ENCODE measurements around the gene MATN1. TPM values are rescaled to one million over a fixed set of nuclear protein-coding genes. Genes with fewer than 3 reads are reported as not detected.

MATN1 gene
- total RNA-seq, 1 donor from 2014 or later: 0.54 TPM

DNA sequence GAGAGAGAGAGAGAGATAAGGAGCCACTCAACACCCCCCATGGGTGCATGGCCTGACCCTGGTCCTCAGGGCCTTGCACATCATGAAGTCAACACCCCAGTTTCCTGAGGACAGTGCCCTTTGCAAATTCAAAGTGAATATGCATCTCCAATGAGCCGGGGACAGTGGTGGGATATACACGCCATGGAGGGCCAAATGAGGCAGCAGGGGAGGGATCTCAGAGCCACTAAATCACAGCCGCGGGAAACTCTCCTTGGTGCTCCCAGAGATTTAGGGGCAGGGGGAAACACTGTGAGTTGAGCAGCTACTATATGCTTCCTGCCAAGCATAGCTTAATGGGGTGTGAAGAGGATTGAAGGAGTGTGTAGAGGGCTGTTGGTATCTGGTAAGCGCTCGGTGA lies 35.5 kb downstream of the MATN1 start:
- TF ChIP-seq CTCF (conservative IDR thresholded peaks at IDR 0.05): no peak
- Mint-ChIP-seq H3K4me3 (no peak overlapping the region), H3K9me3 (no peaks in the 10 kb centered on the region), H3K27ac (ENCODE audit: unreplicated experiment) (no peak overlapping the region), H3K27me3 (ENCODE audit: low read depth) (peaks cover 52% of the 10 kb centered on the region), H3K36me3 (ENCODE audit: low read depth) (no peaks in the 10 kb centered on the region), H3K4me1 (peaks cover 18% of the 10 kb centered on the region)
- no peak for DNase-seq (ENCODE audit: low read depth, low spot score)

DNA sequence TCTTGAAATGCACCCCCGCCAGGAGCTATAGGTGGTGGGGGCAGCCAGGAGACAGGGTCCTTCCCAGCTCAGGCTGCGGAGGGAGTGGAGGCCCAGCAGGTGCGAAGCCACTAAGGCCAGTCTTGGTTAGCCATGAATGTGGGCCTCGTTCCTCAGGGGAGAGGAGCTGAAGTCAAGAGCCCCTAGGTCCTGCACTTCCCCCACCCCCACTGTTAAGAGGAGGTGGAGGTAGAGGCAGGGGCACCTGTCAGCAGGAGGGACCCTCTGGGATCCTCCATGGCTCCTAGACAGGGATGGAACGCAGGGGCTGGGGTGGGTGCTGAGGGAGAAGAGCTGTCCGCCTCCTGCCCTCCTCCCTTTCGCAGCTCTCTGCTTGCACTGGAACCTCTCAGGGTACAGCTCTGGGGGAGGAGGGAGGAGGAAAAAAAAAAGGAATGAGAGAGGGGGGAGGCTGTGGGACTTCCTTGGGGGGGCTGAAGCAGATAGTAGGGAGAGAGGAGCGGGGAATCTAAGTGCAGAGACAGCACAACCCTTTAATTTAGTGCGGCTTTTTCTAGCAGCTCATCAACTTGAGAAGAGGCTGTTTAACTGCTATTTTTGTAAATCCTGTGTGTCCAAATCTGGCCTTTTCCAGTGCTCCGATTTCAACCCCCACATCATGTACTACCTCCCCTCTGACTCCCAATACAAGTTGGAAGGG lies 37.0 kb downstream of the MATN1 start:
- TF ChIP-seq CTCF (conservative IDR thresholded peaks at IDR 0.05): no peak
- Mint-ChIP-seq H3K27ac (ENCODE audit: unreplicated experiment) (no peak overlapping the region), H3K4me3 (no peak overlapping the region), H3K9me3 (no peaks in the 10 kb centered on the region), H3K4me1 (peaks cover 13% of the 10 kb centered on the region), H3K36me3 (ENCODE audit: low read depth) (no peaks in the 10 kb centered on the region), H3K27me3 (ENCODE audit: low read depth) (peaks cover 59% of the 10 kb centered on the region)
- no peak for DNase-seq (ENCODE audit: low read depth, low spot score)

- Mint-ChIP-seq H3K4me1 (peaks cover 13% of the 10 kb centered on the region), H3K9me3 (no peaks in the 10 kb centered on the region), H3K27me3 (ENCODE audit: low read depth) (peaks cover 60% of the 10 kb centered on the region), H3K36me3 (ENCODE audit: low read depth) (no peaks in the 10 kb centered on the region), H3K4me3 (no peak overlapping the region), H3K27ac (ENCODE audit: unreplicated experiment) (no peak overlapping the region)
- no peak for DNase-seq (ENCODE audit: low read depth, low spot score)
- no peak for TF ChIP-seq CTCF (conservative IDR thresholded peaks at IDR 0.05)
Observed at GRCh38 chr1:30685796-30686165, 37.6 kb downstream of the MATN1 start.

DNA sequence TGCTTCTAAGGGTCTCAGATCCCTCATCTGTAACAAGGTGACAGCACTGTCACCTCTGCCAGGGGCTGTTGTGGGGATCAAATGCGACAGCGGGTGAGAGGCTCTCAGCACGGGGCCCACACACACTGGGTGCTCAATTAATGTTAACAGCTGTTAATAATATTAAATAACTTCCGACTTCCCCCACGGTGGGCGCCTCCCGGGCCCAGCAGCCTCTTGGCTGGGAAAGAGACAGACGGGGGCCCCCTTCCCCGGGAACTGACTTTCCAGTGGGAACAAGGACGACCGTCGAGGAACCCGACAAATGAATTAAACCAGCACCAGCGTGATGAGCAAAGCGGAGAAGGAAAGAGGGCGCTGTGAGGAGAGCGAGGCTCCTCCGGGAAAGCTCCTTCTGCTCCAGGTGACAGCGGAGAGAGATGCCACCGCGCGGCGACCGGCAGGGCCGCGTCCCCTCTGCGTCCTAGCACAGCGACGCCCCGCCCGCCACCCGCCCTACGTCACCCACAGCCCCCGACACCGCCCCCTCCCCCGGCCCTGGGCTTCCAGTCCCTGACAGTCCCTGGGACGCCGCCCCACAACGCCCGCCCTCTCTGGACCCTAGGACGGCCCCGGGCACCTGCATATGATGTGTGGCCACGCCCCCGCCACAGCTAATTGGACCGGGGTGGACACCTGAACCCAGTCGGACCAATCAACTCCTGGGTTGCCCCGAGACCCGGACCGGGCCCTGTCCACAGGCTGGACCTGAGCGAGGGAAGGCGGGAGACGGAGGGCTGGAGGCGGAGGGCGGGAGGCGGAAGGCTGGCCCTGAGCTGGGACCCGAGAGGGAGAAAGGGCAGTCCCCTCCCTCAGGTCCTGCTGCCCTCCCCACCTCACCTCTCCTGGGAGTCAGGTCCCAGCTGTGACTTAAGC lies 38.2 kb downstream of the MATN1 start:
- Mint-ChIP-seq H3K4me3 (peak overlapping the region; percentile 65), H3K36me3 (ENCODE audit: low read depth) (no peaks in the 10 kb centered on the region), H3K9me3 (no peaks in the 10 kb centered on the region), H3K27ac (ENCODE audit: unreplicated experiment) (no peak overlapping the region), H3K4me1 (peaks cover 12% of the 10 kb centered on the region), H3K27me3 (ENCODE audit: low read depth) (peaks cover 60% of the 10 kb centered on the region)
- DNase-seq (ENCODE audit: low read depth, low spot score): peak; percentile 36
- TF ChIP-seq CTCF (conservative IDR thresholded peaks at IDR 0.05): peak; percentile 53

DNA sequence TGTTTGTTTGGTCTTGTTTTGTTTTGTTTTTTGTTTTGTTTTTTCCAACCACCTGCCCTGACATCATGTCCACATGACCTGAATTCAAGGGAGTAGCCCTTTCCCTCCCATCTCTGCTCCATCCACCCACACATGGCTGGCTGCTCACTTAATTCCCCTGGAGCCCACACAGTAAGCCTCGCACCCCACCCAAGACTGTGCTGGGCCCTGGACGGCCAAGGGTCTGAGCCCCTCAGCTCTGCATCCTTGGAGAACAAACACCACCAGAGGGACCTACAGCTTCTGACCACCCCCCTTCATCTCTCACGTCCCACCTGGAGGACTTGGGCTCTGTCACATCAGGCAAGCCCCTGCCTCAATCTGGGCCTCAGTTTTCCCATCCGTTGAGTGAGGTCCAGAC lies 39.1 kb downstream of the MATN1 start:
- Mint-ChIP-seq H3K4me1 (peaks cover 4% of the 10 kb centered on the region), H3K27me3 (ENCODE audit: low read depth) (peaks cover 60% of the 10 kb centered on the region), H3K4me3 (no peak overlapping the region), H3K9me3 (no peaks in the 10 kb centered on the region), H3K27ac (ENCODE audit: unreplicated experiment) (no peak overlapping the region), H3K36me3 (ENCODE audit: low read depth) (no peaks in the 10 kb centered on the region)
- no peak for DNase-seq (ENCODE audit: low read depth, low spot score)
- TF ChIP-seq CTCF (conservative IDR thresholded peaks at IDR 0.05): no peak

Measured in neural crest cell (in vitro differentiated cells).